ENCODE results near the gene MT1A. TPM values are rescaled to one million over a fixed set of nuclear protein-coding genes. Genes with fewer than 3 reads are reported as not detected.
A peak's percentile ranks its signal among the peaks of the same experiment; 100 is the strongest.

The MT1A gene
- total and polyA plus RNA-seq, 2 of the 8 experiments (the other 6 are each of a cell fraction or from before 2014, with no cell fraction given) = not detected

DNA sequence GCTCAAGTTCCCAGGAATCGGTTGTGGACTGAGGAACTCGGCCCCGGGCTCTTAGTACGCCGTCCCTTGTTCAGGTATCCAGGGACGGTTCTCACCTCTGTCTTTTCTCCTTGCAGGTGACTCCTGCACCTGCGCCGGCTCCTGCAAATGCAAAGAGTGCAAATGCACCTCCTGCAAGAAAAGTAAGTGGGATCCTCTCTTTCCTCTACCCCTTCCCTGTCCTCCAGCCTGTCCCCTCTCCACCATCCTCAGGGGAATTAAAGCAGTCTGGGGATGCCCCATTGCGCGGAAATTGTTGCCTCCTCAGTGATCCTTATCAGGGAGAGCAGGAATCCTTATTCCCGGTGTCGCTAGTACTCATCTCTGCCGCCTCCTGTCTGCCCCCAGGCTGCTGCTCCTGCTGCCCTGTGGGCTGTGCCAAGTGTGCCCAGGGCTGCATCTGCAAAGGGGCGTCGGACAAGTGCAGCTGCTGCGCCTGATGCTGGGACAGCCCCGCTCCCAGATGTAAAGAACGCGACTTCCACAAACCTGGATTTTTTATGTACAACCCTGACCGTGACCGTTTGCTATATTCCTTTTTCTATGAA lies 29.5 kb upstream of the MT1A start:
- no peaks in the 10 kb centered on the region for H3K79me1 ChIP-seq (ENCODE audit: low read depth, low read length)
- no peak overlapping the region for H3K9ac ChIP-seq (replicated peaks in 1 of 4; ENCODE audit: extremely low read depth in 1 of 4, low read depth in 3 of 4, low read length in 3 of 4)
- H4K91ac ChIP-seq (replicated peaks; ENCODE audit: insufficient read length, low read length) = no peak overlapping the region
- no peak overlapping the region for H2BK12ac ChIP-seq (ENCODE audit: low read depth, low read length)
- H3K4me2 ChIP-seq (ENCODE audit: insufficient read depth in 1 of 2, low read depth in 2 of 2, low read length in 2 of 2) = peak overlapping the region; percentile 70 to 77
- no peak overlapping the region for H2BK5ac ChIP-seq (ENCODE audit: low read depth, low read length)
- no peak for DNase-seq (ENCODE audit: low read depth in 1 of 2, low spot score in 2 of 2)
- ChIA-PET POLR2A (ENCODE audit: partially characterized antibody) (interaction anchor here (0.8 to 8.0 kb wide), 7 partner anchors 9 to 67 kb away, joined by 3 to 66 read pairs (median 3); partner anchors contain the start of genes MT1E and MT1H), CTCF (ENCODE audit: partially characterized antibody) (interaction anchor here (1.3 to 9.2 kb wide), 3 partner anchors 16 to 93 kb away, joined by 4 to 85 read pairs (median 5); partner anchors contain the start of gene MT1E)
- no peak overlapping the region for H3K56ac ChIP-seq (replicated peaks; ENCODE audit: insufficient read length, low read depth, low read length)
- no peaks in the 10 kb centered on the region for H3K79me2 ChIP-seq (ENCODE audit: control insufficient read depth in 1 of 2, insufficient read depth in 2 of 2, low read length in 2 of 2)
- no peak overlapping the region for H3K18ac ChIP-seq (ENCODE audit: extremely low read depth, low read length)
- no peak overlapping the region for H2BK15ac ChIP-seq (ENCODE audit: low read length)
- peak overlapping the region; percentile 35 to 62 (median 47) for H3K4me3 ChIP-seq (ENCODE audit: extremely low read depth in 1 of 4, insufficient read depth in 2 of 4, low read depth in 3 of 4, low read length in 4 of 4)
- H3K27me3 ChIP-seq (replicated peaks in 1 of 4; ENCODE audit: control insufficient read depth in 3 of 4, extremely low read depth in 1 of 4, insufficient read depth in 3 of 4, low read length in 3 of 4) = peaks cover 27 to 64% (median 52%) of the 10 kb centered on the region in 4 experiments
- H3K27ac ChIP-seq (ENCODE audit: low read depth, low read length) = no peak overlapping the region
- no peak overlapping the region for H2BK20ac ChIP-seq (ENCODE audit: low read length)
- 10% methylated on average over 21 of the region's 21 CpGs; no CpG with 5 or more reads in 1 of the 2 experiments for WGBS, 2 experiments (ENCODE audit: extremely low coverage in 1 of 2, insufficient coverage in 1 of 2, insufficient read length in 1 of 2, insufficient replicate concordance in 2 of 2, low coverage in 1 of 2, low lambda C conversion rate in 2 of 2, missing lambda C conversion rate in 1 of 2)
- no peaks in the 10 kb centered on the region for H3K36me3 ChIP-seq (ENCODE audit: control insufficient read depth in 2 of 4, insufficient read depth in 4 of 4, low read length in 3 of 4)
- no peak overlapping the region for H4K8ac ChIP-seq (ENCODE audit: extremely low read depth, insufficient read depth, low read length)
- H3K14ac ChIP-seq (ENCODE audit: insufficient read length) = no peak overlapping the region
- H3K23ac ChIP-seq (ENCODE audit: insufficient read length) = no peak overlapping the region
- peaks cover 7 to 21% (median 10%) of the 10 kb centered on the region in 4 experiments for H3K4me1 ChIP-seq (replicated peaks in 1 of 4; ENCODE audit: control insufficient read depth in 3 of 4, insufficient read depth in 4 of 4, low read length in 3 of 4)
- peaks cover 0 to 2% of the 10 kb centered on the region in 2 experiments for H4K20me1 ChIP-seq (replicated peaks in 1 of 2; ENCODE audit: control insufficient read depth in 1 of 2, insufficient read depth in 2 of 2, low read length in 2 of 2)
- H2AK5ac ChIP-seq (ENCODE audit: low read depth, low read length) = no peak overlapping the region
- peaks cover 11% of the 10 kb centered on the region; the same call in 1 of the 2 replicates for H3K23me2 ChIP-seq (ENCODE audit: low read depth, low read length)
- H3K4ac ChIP-seq (replicated peaks; ENCODE audit: insufficient read length, low read depth, low read length) = no peak overlapping the region
- H4K5ac ChIP-seq (ENCODE audit: insufficient read length, low read depth, low read length) = no peak overlapping the region
- H2BK120ac ChIP-seq (replicated peaks; ENCODE audit: low read depth, low read length) = no peak overlapping the region
- H3K9me3 ChIP-seq (ENCODE audit: insufficient read depth in 2 of 2, low read depth in 1 of 2, low read length in 1 of 2) = no peaks in the 10 kb centered on the region
- 0 out of 2 replicates have a peak overlapping the region, but pooled peaks have one; percentile 11 for H2AFZ ChIP-seq (ENCODE audit: low read length)
- FAIRE-seq = no peak
- peak; percentile 63 for TF ChIP-seq RNF2 (IDR thresholded peaks at IDR 0.05; ENCODE audit: borderline replicate concordance, low read depth, low read length, missing control alignments, poor library complexity, severe bottlenecking)
- no peak for TF ChIP-seq NRF1 (IDR thresholded peaks at IDR 0.05; ENCODE audit: low read depth, low read length)
- TF ChIP-seq KDM1A (IDR thresholded peaks at IDR 0.05; ENCODE audit: borderline replicate concordance, low read length) = no peak
- no peak for TF ChIP-seq POLR2AphosphoS5 (IDR thresholded peaks at IDR 0.05; ENCODE audit: low read depth, low read length)
- no peak for TF ChIP-seq JUND (IDR thresholded peaks at IDR 0.05; ENCODE audit: low read length)
- TF ChIP-seq RAD21 (IDR thresholded peaks at IDR 0.05 in 1 of 2, conservative IDR thresholded peaks at IDR 0.05 in 1 of 2; ENCODE audit: low read depth in 2 of 2, low read length in 2 of 2) = no peak
- no peak for TF ChIP-seq PHF8 (conservative IDR thresholded peaks at IDR 0.05; ENCODE audit: low read depth, low read length)
- TF ChIP-seq GTF2F1 (IDR thresholded peaks at IDR 0.05; ENCODE audit: borderline replicate concordance, low read depth, low read length) = no peak
- no peak for TF ChIP-seq MAFK (IDR thresholded peaks at IDR 0.05; ENCODE audit: low read depth, low read length)
- TF ChIP-seq TEAD4 (IDR thresholded peaks at IDR 0.05; ENCODE audit: low read depth, low read length) = no peak
- peak; percentile 82 for TF ChIP-seq EZH2 (IDR thresholded peaks at IDR 0.05; ENCODE audit: low read depth, low read length, severe bottlenecking)

Data from H1 (cell line).